ENCODE measurements around the gene ADCY10.

- TF ChIP-seq, protein P1, sequence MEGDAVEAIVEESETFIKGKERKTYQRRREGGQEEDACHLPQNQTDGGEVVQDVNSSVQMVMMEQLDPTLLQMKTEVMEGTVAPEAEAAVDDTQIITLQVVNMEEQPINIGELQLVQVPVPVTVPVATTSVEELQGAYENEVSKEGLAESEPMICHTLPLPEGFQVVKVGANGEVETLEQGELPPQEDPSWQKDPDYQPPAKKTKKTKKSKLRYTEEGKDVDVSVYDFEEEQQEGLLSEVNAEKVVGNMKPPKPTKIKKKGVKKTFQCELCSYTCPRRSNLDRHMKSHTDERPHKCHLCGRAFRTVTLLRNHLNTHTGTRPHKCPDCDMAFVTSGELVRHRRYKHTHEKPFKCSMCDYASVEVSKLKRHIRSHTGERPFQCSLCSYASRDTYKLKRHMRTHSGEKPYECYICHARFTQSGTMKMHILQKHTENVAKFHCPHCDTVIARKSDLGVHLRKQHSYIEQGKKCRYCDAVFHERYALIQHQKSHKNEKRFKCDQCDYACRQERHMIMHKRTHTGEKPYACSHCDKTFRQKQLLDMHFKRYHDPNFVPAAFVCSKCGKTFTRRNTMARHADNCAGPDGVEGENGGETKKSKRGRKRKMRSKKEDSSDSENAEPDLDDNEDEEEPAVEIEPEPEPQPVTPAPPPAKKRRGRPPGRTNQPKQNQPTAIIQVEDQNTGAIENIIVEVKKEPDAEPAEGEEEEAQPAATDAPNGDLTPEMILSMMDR (IDR thresholded peaks at IDR 0.05): no peak
- no peak for TF ChIP-seq POLR2A (IDR thresholded peaks at IDR 0.05)
Observed at GRCh38 chr1:167878372-167879160, 35.4 kb downstream of the ADCY10 start.

Measured in Peyer's patch (tissue), 4 donors.